Endothelial cell of umbilical vein (primary cell): Measurements from ENCODE around the gene ATP1B1. TPM values are rescaled to one million over a fixed set of nuclear protein-coding genes. Genes with fewer than 3 reads are reported as not detected.

Source experiments
- BruUV-seq: library from RNA; stranded (reverse); fragments of 400-500 nt; replicated peaks from 2 replicates; lab custom pipeline; 2021; lab: Mats Ljungman, UMichigan
- CTCF ChIA-PET: fragments of 300-600, 350-600 bp; sonication (Branson Sonifier 250); formaldehyde crosslinking; loops from one replicate; lab custom pipeline; 2021; ENCODE audit warnings: antibody characterized with exemption, inconsistent platforms; lab: Charles Lee
- POLR2A ChIA-PET: fragments of 300-600, 350-600 bp; sonication (Branson Sonifier 250); formaldehyde crosslinking; loops from one replicate; lab custom pipeline; 2021; ENCODE audit warnings: antibody characterized with exemption, inconsistent platforms; lab: Charles Lee
- DNase-seq: peaks from one replicate; pipeline ENCODE4 v3.0.0-alpha.2; 2011; ENCODE audit warnings: low read depth, low spot score
- FAIRE-seq: peaks from 2 replicates; lab custom pipeline; 2011; peaks lifted over from hg19 to GRCh38; lab: Jason Lieb, UNC
- H2AFZ ChIP-seq: 2 replicates; pipeline ENCODE4 v1.6.0; 2012; ENCODE audit warnings: low read depth, low read length, control low read depth, inconsistent platforms
- H3K27ac ChIP-seq: 2 replicates; pipeline ENCODE4 v1.5.1; 2011; ENCODE audit warnings: low read depth, mild to moderate bottlenecking, control low read depth, low read length, moderate library complexity; ENCODE audit not compliant: insufficient read depth
- H3K27me3 ChIP-seq, 2 experiments: 2 replicates each; pipeline versions ENCODE4 v1.6.0 to v1.6.1; 2011; ENCODE audit warnings: low read length in 2 of 2, mixed read lengths in 1 of 2; ENCODE audit not compliant: control insufficient read depth in 2 of 2, insufficient read depth in 2 of 2
- H3K36me3 ChIP-seq, 2 experiments: 2 replicates in 1 of 2; 3 replicates in 1 of 2; pipeline ENCODE4 v1.5.1; 2011; ENCODE audit warnings: low read length in 2 of 2, mild to moderate bottlenecking in 1 of 2, moderate library complexity in 1 of 2; ENCODE audit not compliant: control insufficient read depth in 2 of 2, insufficient read depth in 2 of 2; ENCODE audit errors: extremely low read depth in 1 of 2
- H3K4me1 ChIP-seq: 3 replicates; pipeline ENCODE4 v1.5.1; 2011; ENCODE audit warnings: mild to moderate bottlenecking, low read length; ENCODE audit not compliant: control insufficient read depth, insufficient read depth; ENCODE audit errors: extremely low read depth
- H3K4me2 ChIP-seq: 2 replicates; pipeline ENCODE4 v1.6.1; 2011; ENCODE audit warnings: low read length, control low read depth, mixed read lengths; ENCODE audit not compliant: insufficient read depth
- H3K4me3 ChIP-seq, 3 experiments: fragments of 200-600 bp in 1 of 3; sonication (generic), shearing (Covaris generic) in 1 of 3; replicated peaks in 1 of 3; 2 replicates each; pipeline ENCODE4 v1.5.1; 2011 to 2016; ENCODE audit warnings: control low read depth in 3 of 3, low read length in 3 of 3, mild to moderate bottlenecking in 2 of 3, inconsistent platforms in 1 of 3, low read depth in 1 of 3, moderate library complexity in 1 of 3; ENCODE audit not compliant: insufficient read depth in 1 of 3
- H3K79me2 ChIP-seq: 2 replicates; pipeline ENCODE4 v1.6.0; 2012; ENCODE audit warnings: low read length, inconsistent platforms; ENCODE audit not compliant: control insufficient read depth, insufficient read depth
- H3K9ac ChIP-seq: replicated peaks from 2 replicates; pipeline ENCODE3; 2011; ENCODE audit warnings: low read length, control low read depth; ENCODE audit not compliant: insufficient read depth; ENCODE audit errors: extremely low read depth
- H3K9me1 ChIP-seq: replicated peaks from 3 replicates; pipeline ENCODE4 v1.6.0; 2011; ENCODE audit warnings: mild to moderate bottlenecking, low read length; ENCODE audit not compliant: control insufficient read depth, insufficient read depth; ENCODE audit errors: extremely low read depth
- H3K9me3 ChIP-seq: replicated peaks from 2 replicates; pipeline ENCODE4 v1.5.1; 2012; ENCODE audit warnings: low read length, inconsistent platforms; ENCODE audit not compliant: control insufficient read depth, insufficient read depth
- H4K20me1 ChIP-seq: replicated peaks from 2 replicates; pipeline ENCODE3; 2011; ENCODE audit warnings: mild to moderate bottlenecking, low read length; ENCODE audit not compliant: control insufficient read depth, insufficient read depth; ENCODE audit errors: extremely low read depth
- EZH2 ChIP-seq: IDR thresholded peaks from 2 replicates; pipeline ENCODE4 v1.6.1; 2012; ENCODE audit warnings: borderline replicate concordance, low read depth, mild to moderate bottlenecking, moderate library complexity, low read length, inconsistent platforms; ENCODE audit not compliant: severe bottlenecking
- FOS ChIP-seq: IDR thresholded peaks from 2 replicates; pipeline ENCODE4 v1.6.1; 2011; ENCODE audit warnings: mild to moderate bottlenecking, low read length, moderate library complexity, borderline replicate concordance; ENCODE audit not compliant: insufficient read depth
- GATA2 ChIP-seq: IDR thresholded peaks from 2 replicates; pipeline ENCODE4 v1.7.0; 2011; ENCODE audit warnings: low read depth, mild to moderate bottlenecking, moderate library complexity, mixed read lengths, low read length; ENCODE audit not compliant: insufficient read length, insufficient read depth
- JUN ChIP-seq: IDR thresholded peaks from 2 replicates; pipeline ENCODE4 v1.6.1; 2011; ENCODE audit warnings: borderline replicate concordance, low read depth; ENCODE audit not compliant: insufficient read length, insufficient read depth
- MYC ChIP-seq: IDR thresholded peaks from one replicate; pipeline ENCODE4 v1.6.1; 2011; ENCODE audit warnings: mild to moderate bottlenecking, low read depth, low read length
- POLR2A ChIP-seq: IDR thresholded peaks from 2 replicates; pipeline ENCODE4 v1.6.1; 2012; ENCODE audit warnings: low read depth, mild to moderate bottlenecking, control low read depth, low read length
- POLR2AphosphoS5 ChIP-seq: IDR thresholded peaks from 2 replicates; pipeline ENCODE4 v1.6.1; 2012; ENCODE audit warnings: low read depth, mild to moderate bottlenecking, control low read depth, low read length, moderate library complexity; ENCODE audit not compliant: insufficient read depth
- dilution Hi-C: fragments of 300-500 bp; cut with MboI; formaldehyde crosslinking; loops from one replicate; pipeline ENCODE4 v1.15.0; 2019; ENCODE audit warnings: low sequenced_read_pairs; ENCODE audit not compliant: extremely low pct_ligation_motif_present
- intact Hi-C: fragments of 100-400 bp; cut with micrococcal nuclease; formaldehyde crosslinking; loops from one replicate; pipeline ENCODE4 v1.10.0; 2022
- polyA plus RNA-seq, 4 experiments: library from polyadenylated mRNA; depleted of rRNA in 3 of 4; stranded (reverse) in 3 of 4; unstranded in 1 of 4; fragments of >200 nt; gene quantifications; 2 replicates each; pipeline versions ENCODE4 v1.2.1 to v1.2.3, GENCODE V29; 2011 to 2012; ENCODE audit warnings: missing spikeins in 1 of 4
- total RNA-seq: library from RNA; stranded (reverse); gene quantifications from 2 replicates; pipeline ENCODE4 v1.2.3, GENCODE V29; 2021
- TF ChIP-seq, protein P1 (sequence below): IDR thresholded peaks from 2 replicates; pipeline ENCODE4 v1.6.1; 2011; ENCODE audit not compliant: insufficient read depth, insufficient read length

The ATP1B1 gene
- total and polyA plus RNA-seq, 2 donors (not counting 3 experiments of a cell fraction or from before 2014, with no cell fraction given): 14.3 to 56.1 TPM

GRCh38 chr1:169118227-169118626, 11.7 kb downstream of the ATP1B1 start:
- TF ChIP-seq, protein P1, sequence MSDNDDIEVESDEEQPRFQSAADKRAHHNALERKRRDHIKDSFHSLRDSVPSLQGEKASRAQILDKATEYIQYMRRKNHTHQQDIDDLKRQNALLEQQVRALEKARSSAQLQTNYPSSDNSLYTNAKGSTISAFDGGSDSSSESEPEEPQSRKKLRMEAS: no peak
- TF ChIP-seq EZH2: no peak
- no peak for TF ChIP-seq MYC
- TF ChIP-seq GATA2: no peak
- no peak for TF ChIP-seq POLR2AphosphoS5
- no peak for TF ChIP-seq FOS
- no peak for TF ChIP-seq POLR2A
- no peak for TF ChIP-seq JUN
- H3K9me3 ChIP-seq: no peaks in the 10 kb centered on the region
- no peak overlapping the region for H3K27ac ChIP-seq
- no peak overlapping the region for H3K9ac ChIP-seq
- intact Hi-C loops: loop anchor here (10.0 kb wide), 2 partner anchors 677 to 893 kb away; partner anchors contain the start of genes METTL18 and SFT2D2
- no peaks in the 10 kb centered on the region for H3K36me3 ChIP-seq
- H4K20me1 ChIP-seq: no peaks in the 10 kb centered on the region
- H3K4me1 ChIP-seq: peaks cover 14% of the 10 kb centered on the region
- BruUV-seq: no TSS peak
- H3K4me2 ChIP-seq: no peak overlapping the region
- no peaks in the 10 kb centered on the region for H3K27me3 ChIP-seq
- ChIA-PET CTCF (interaction anchor here (2.2 kb wide), 1 partner anchor 230 kb away, joined by 12 read pairs; no protein-coding TSS in a partner anchor), POLR2A (no interaction called here)
- FAIRE-seq (no peak), DNase-seq (no peak)
- no peak overlapping the region for H3K4me3 ChIP-seq
- H2AFZ ChIP-seq: no peak overlapping the region
- dilution Hi-C loops: no loop called here
- no peaks in the 10 kb centered on the region for H3K9me1 ChIP-seq
- peaks cover 50% of the 10 kb centered on the region for H3K79me2 ChIP-seq

DNA sequence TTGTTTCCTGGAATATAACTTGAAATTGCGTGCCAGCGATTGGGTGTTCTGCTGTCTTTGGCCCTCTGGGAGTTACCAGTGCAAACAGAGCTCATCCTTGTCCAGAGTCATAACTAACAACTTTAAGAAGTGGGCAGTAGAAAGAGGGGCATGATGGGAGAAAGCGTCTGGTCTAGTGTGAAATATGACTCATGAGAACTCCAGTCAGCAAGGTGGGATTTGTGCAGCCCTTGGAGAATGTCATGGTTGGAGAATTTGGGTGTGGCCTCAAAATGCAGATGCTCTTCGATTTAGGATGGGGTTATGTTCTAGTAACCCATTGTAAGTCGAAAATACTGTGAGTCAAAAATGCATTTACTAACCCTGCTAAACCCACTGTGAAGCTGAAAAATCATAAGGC, 12.9 kb downstream of the ATP1B1 start:
- DNase-seq (no peak), FAIRE-seq (no peak)
- Histone ChIP-seq H3K9me3 (no peaks in the 10 kb centered on the region), H3K4me1 (peaks cover 3% of the 10 kb centered on the region), H3K9ac (no peak overlapping the region), H2AFZ (no peak overlapping the region), H3K79me2 (peaks cover 52% of the 10 kb centered on the region), H4K20me1 (no peaks in the 10 kb centered on the region), H3K36me3 (no peaks in the 10 kb centered on the region), H3K4me3 (no peak overlapping the region), H3K27ac (no peak overlapping the region), H3K4me2 (no peak overlapping the region), H3K27me3 (no peaks in the 10 kb centered on the region), H3K9me1 (no peaks in the 10 kb centered on the region)
- dilution Hi-C loops: no loop called here
- TF ChIP-seq FOS (no peak), POLR2A (no peak), GATA2 (no peak)
- ChIA-PET POLR2A (no interaction called here), CTCF (interaction anchor here (1.2 to 3.0 kb wide), 2 partner anchors 8 to 516 kb away, joined by 5 to 14 read pairs; no protein-coding TSS in a partner anchor)
- no TSS peak for BruUV-seq
- intact Hi-C loops: loop anchor here (10.0 kb wide), 2 partner anchors 675 to 895 kb away; partner anchors contain the start of genes METTL18 and SFT2D2
